Loucy (cell line): ENCODE data around the gene FYN.

ENCODE experiments used
- H2AFZ ChIP-seq: fragments of 200-600 bp; sonication (generic); 2 replicates; pipeline ENCODE4 v1.6.0; 2016; ENCODE audit warnings: antibody characterized with exemption, mild to moderate bottlenecking, low read length, moderate library complexity
- H3F3A ChIP-seq: fragments of 200-600 bp; 2 replicates; pipeline ENCODE4 v1.6.0; 2016; ENCODE audit warnings: antibody characterized with exemption, low read depth, mild to moderate bottlenecking
- H3K27me3 ChIP-seq: fragments of 200-600 bp; sonication (generic); 2 replicates; pipeline ENCODE4 v1.6.1; 2014; ENCODE audit warnings: low read length, mild to moderate bottlenecking; ENCODE audit not compliant: insufficient read depth, poor library complexity, severe bottlenecking
- H3K36me3 ChIP-seq: fragments of 200-600 bp; sonication (generic); 2 replicates; pipeline ENCODE4 v1.6.1; 2016; ENCODE audit warnings: low read length; ENCODE audit not compliant: insufficient read depth
- H3K4me1 ChIP-seq: fragments of 200-600 bp; sonication (generic); 2 replicates; pipeline ENCODE4 v1.5.1; 2014; ENCODE audit warnings: low read length, mild to moderate bottlenecking; ENCODE audit not compliant: insufficient read depth, poor library complexity, severe bottlenecking
- H3K4me2 ChIP-seq: fragments of 200-600 bp; sonication (generic); 2 replicates; pipeline ENCODE4 v1.6.0; 2014; ENCODE audit warnings: antibody characterized with exemption, low read length, low read depth, mild to moderate bottlenecking; ENCODE audit not compliant: poor library complexity, severe bottlenecking
- H3K4me3 ChIP-seq: fragments of 200-600 bp; sonication (generic); 2 replicates; pipeline ENCODE4 v1.5.1; 2014; ENCODE audit warnings: low read length, mild to moderate bottlenecking, mixed read lengths; ENCODE audit not compliant: poor library complexity, severe bottlenecking
- H3K79me2 ChIP-seq: fragments of 200-600 bp; sonication (generic); 2 replicates; pipeline ENCODE4 v1.6.1; 2014; ENCODE audit warnings: low read length; ENCODE audit not compliant: insufficient read depth
- H3K9ac ChIP-seq: fragments of 200-600 bp; sonication (generic); 2 replicates; pipeline ENCODE4 v1.6.0; 2014; ENCODE audit warnings: mild to moderate bottlenecking, low read depth, low read length, moderate library complexity; ENCODE audit not compliant: poor library complexity, severe bottlenecking
- H3K9me2 ChIP-seq: fragments of 200-600 bp; sonication (generic); replicated peaks from 2 replicates; pipeline ENCODE4 v1.6.1; 2016; ENCODE audit warnings: low read depth, low read length, mixed read lengths
- H3K9me3 ChIP-seq: fragments of 200-600 bp; sonication (generic); 2 replicates; pipeline ENCODE4 v1.6.1; 2014; ENCODE audit warnings: mild to moderate bottlenecking, antibody characterized with exemption, low read length, low read depth; ENCODE audit not compliant: insufficient read depth
- H4K20me1 ChIP-seq: fragments of 200-600 bp; sonication (generic); 2 replicates; pipeline ENCODE4 v1.6.0; 2014; ENCODE audit warnings: antibody characterized with exemption, low read length, mild to moderate bottlenecking; ENCODE audit not compliant: insufficient read depth, poor library complexity, severe bottlenecking
- CTCF ChIP-seq: fragments of 200-600 bp; sonication (generic); conservative IDR thresholded peaks from 2 replicates; pipeline ENCODE4 v1.5.1; 2014; ENCODE audit warnings: mild to moderate bottlenecking, antibody characterized with exemption, low read length
- EZH2phosphoT487 ChIP-seq: fragments of 200-600 bp; IDR thresholded peaks from 2 replicates; pipeline ENCODE4 v1.6.1; 2018; ENCODE audit warnings: antibody characterized with exemption, mild to moderate bottlenecking, moderate library complexity, borderline replicate concordance

Gene FYN

GRCh38 chr6:111702268-111702667, 171.0 kb downstream of the FYN start:
- Histone ChIP-seq H3F3A (0 out of 2 replicates have a peak, but pooled peaks cover 4% of the 10 kb centered on the region), H3K79me2 (no peaks in the 10 kb centered on the region), H3K36me3 (peaks cover 61% of the 10 kb centered on the region; the same call in 1 of the 2 replicates), H3K9ac (no peak overlapping the region), H3K27me3 (no peaks in the 10 kb centered on the region), H3K9me3 (no peaks in the 10 kb centered on the region), H2AFZ (no peak overlapping the region), H3K4me1 (peaks cover 6% of the 10 kb centered on the region), H3K4me2 (no peak overlapping the region), H3K4me3 (no peak overlapping the region), H3K9me2 (no peaks in the 10 kb centered on the region), H4K20me1 (no peaks in the 10 kb centered on the region)
- TF ChIP-seq EZH2phosphoT487 (no peak), CTCF (no peak)

- TF ChIP-seq CTCF (no peak), EZH2phosphoT487 (no peak)
- Histone ChIP-seq H3K27me3 (no peaks in the 10 kb centered on the region), H4K20me1 (no peaks in the 10 kb centered on the region), H3K4me1 (peaks cover 6% of the 10 kb centered on the region), H3K79me2 (no peaks in the 10 kb centered on the region), H3K36me3 (peaks cover 61% of the 10 kb centered on the region; the same call in 1 of the 2 replicates), H3K9me3 (no peaks in the 10 kb centered on the region), H2AFZ (no peak overlapping the region), H3K9me2 (no peaks in the 10 kb centered on the region), H3K9ac (no peak overlapping the region), H3K4me2 (no peak overlapping the region), H3F3A (0 out of 2 replicates have a peak, but pooled peaks cover 4% of the 10 kb centered on the region), H3K4me3 (no peak overlapping the region)
These were observed 172.1 kb downstream of the FYN start for GRCh38 chr6:111701146-111701545.

GRCh38 chr6:111700135-111700690, 173.0 kb downstream of the FYN start:
- H3K9ac ChIP-seq, result no peak overlapping the region
- H4K20me1 ChIP-seq, result no peaks in the 10 kb centered on the region
- peaks cover 6% of the 10 kb centered on the region for H3K4me1 ChIP-seq
- no peaks in the 10 kb centered on the region for H3K27me3 ChIP-seq
- H3K79me2 ChIP-seq, result no peaks in the 10 kb centered on the region
- TF ChIP-seq CTCF, result no peak
- no peaks in the 10 kb centered on the region for H3K9me3 ChIP-seq
- peaks cover 61% of the 10 kb centered on the region; the same call in 1 of the 2 replicates for H3K36me3 ChIP-seq
- no peak overlapping the region for H2AFZ ChIP-seq
- no peak overlapping the region for H3K4me3 ChIP-seq
- 0 out of 2 replicates have a peak, but pooled peaks cover 4% of the 10 kb centered on the region for H3F3A ChIP-seq
- no peak overlapping the region for H3K4me2 ChIP-seq
- no peaks in the 10 kb centered on the region for H3K9me2 ChIP-seq
